ENCODE results near the gene DPP4. TPM values are rescaled to one million over a fixed set of nuclear protein-coding genes. Genes with fewer than 3 reads are reported as not detected.

The DPP4 gene
- total RNA-seq, 1 experiment from 2014 or later, result 2.8 TPM

DNA sequence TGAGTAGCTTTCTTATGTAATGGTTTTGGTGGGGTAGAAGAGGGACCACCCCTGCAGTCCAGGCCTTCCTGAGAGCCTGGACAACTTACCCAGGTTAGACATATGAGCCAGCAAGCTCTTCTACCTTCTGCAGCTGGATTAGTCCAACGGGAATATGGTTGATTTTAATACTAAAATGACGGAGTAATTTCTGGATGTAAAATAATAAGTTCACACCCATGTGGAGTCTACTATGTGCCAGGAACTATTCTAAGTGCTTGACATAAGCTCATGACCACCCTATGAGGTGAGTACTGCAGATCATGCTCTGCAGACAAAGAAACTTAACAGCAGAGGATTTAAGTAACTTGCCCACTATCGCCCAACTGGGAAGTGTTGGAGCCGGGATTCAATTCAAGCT lies 45.5 kb downstream of the DPP4 start:
- Mint-ChIP-seq H3K4me3 (no peak overlapping the region), H3K27me3 (ENCODE audit: low read depth) (no peaks in the 10 kb centered on the region), H3K36me3 (ENCODE audit: insufficient read depth in 1 of 3, low read depth in 3 of 3) (peaks cover 0 to 4% (median 0%) of the 10 kb centered on the region in 3 experiments; a peak in 1 of 7 replicates), H3K4me1 (peaks cover 23 to 24% of the 10 kb centered on the region in 2 experiments), H3K9me3 (no peaks in the 10 kb centered on the region), H3K27ac (no peak overlapping the region; a peak in 1 of 7 replicates)
- Histone ChIP-seq H3K9me3 (ENCODE audit: control insufficient read depth, low read depth, low read length) (no peaks in the 10 kb centered on the region), H4K20me1 (ENCODE audit: control insufficient read depth, insufficient read depth, insufficient read length) (no peaks in the 10 kb centered on the region), H3K23ac (ENCODE audit: insufficient read length, low read depth, low read length) (no peak overlapping the region), H2BK12ac (ENCODE audit: insufficient read length, low read depth, low read length) (no peak overlapping the region), H3T11ph (ENCODE audit: low read length) (no peak overlapping the region), H3K4me2 (ENCODE audit: insufficient read depth, insufficient read length, low read length) (no peak overlapping the region), H3K79me1 (ENCODE audit: insufficient read depth, low read depth, low read length, poor library complexity, severe bottlenecking) (no peaks in the 10 kb centered on the region), H3K4ac (ENCODE audit: low read depth, low read length) (no peak overlapping the region), H3K18ac (ENCODE audit: insufficient read length, low read depth, low read length) (no peak overlapping the region), H4K8ac (replicated peaks; ENCODE audit: insufficient read length, low read depth, low read length) (no peak overlapping the region), H3K9ac (ENCODE audit: extremely low read depth, insufficient read length, low read length) (no peak overlapping the region), H4K5ac (ENCODE audit: insufficient read length, low read depth, low read length) (no peak overlapping the region), H2BK15ac (ENCODE audit: low read depth, low read length) (no peak overlapping the region), H3K4me1 (ENCODE audit: insufficient read depth, low read length) (no peaks in the 10 kb centered on the region), H2AK5ac (ENCODE audit: insufficient read length, low read length) (no peak overlapping the region), H3K14ac (ENCODE audit: insufficient read depth, low read length) (no peak overlapping the region), H4K91ac (ENCODE audit: insufficient read length, low read depth, low read length) (no peak overlapping the region), H3K27ac (ENCODE audit: insufficient read length, low read depth, low read length) (no peak overlapping the region), H2AFZ (ENCODE audit: low read length) (no peak overlapping the region), H3K27me3 (ENCODE audit: insufficient read depth, low read length) (no peaks in the 10 kb centered on the region), H3K56ac (ENCODE audit: insufficient read length, low read depth, low read length) (no peak overlapping the region), H2BK120ac (ENCODE audit: low read depth, low read length, poor library complexity, severe bottlenecking) (no peak overlapping the region), H2BK5ac (ENCODE audit: insufficient read length, low read length) (no peak overlapping the region), H2BK20ac (ENCODE audit: low read depth, low read length, poor library complexity, severe bottlenecking) (no peak overlapping the region), H3K23me2 (ENCODE audit: insufficient read length, low read depth, low read length, poor library complexity, severe bottlenecking) (no peaks in the 10 kb centered on the region), H3K79me2 (ENCODE audit: insufficient read depth, low read length) (no peaks in the 10 kb centered on the region)
- WGBS (ENCODE audit: extremely low coverage, insufficient read length, low lambda C conversion rate), result no CpG with 5 or more reads among the region's 4 CpGs
- no peak for DNase-seq
- TF ChIP-seq, protein P1, sequence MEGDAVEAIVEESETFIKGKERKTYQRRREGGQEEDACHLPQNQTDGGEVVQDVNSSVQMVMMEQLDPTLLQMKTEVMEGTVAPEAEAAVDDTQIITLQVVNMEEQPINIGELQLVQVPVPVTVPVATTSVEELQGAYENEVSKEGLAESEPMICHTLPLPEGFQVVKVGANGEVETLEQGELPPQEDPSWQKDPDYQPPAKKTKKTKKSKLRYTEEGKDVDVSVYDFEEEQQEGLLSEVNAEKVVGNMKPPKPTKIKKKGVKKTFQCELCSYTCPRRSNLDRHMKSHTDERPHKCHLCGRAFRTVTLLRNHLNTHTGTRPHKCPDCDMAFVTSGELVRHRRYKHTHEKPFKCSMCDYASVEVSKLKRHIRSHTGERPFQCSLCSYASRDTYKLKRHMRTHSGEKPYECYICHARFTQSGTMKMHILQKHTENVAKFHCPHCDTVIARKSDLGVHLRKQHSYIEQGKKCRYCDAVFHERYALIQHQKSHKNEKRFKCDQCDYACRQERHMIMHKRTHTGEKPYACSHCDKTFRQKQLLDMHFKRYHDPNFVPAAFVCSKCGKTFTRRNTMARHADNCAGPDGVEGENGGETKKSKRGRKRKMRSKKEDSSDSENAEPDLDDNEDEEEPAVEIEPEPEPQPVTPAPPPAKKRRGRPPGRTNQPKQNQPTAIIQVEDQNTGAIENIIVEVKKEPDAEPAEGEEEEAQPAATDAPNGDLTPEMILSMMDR (conservative IDR thresholded peaks at IDR 0.05), result no peak

Measured in H9 (cell line).